Stimulated activated effector memory CD8-positive, alpha-beta T cell treated with anti-CD3 and anti-CD28 coated beads, Interleukin-12 subunit alpha, Interleukin-12 subunit beta, amount 100 ng/mL, for 72 hours (primary cell): ENCODE data around the gene ZKSCAN8.

ENCODE experiments used
- ATAC-seq: fragments of 150-1000 bp; cut with Tn5 transposase; 2 replicates; pipeline ENCODE4 v1.10.0; 2021
- DNase-seq, 2 donors: peaks; one replicate each; pipeline ENCODE4 v3.0.0; 2021 to 2022; ENCODE audit warnings: low spot score in 2 of 2
- H3K27ac Mint-ChIP-seq: one replicate; pipeline ENCODE4 v1.8.0; 2022; ENCODE audit warnings: mild to moderate bottlenecking, mixed read lengths
- H3K36me3 Mint-ChIP-seq: one replicate; pipeline ENCODE4 v1.8.0; 2022; ENCODE audit warnings: mild to moderate bottlenecking, mixed read lengths
- H3K4me1 Mint-ChIP-seq: one replicate; pipeline ENCODE4 v1.8.0; 2022; ENCODE audit warnings: mixed read lengths
- H3K4me3 Mint-ChIP-seq: one replicate; pipeline ENCODE4 v1.8.0; 2022; ENCODE audit warnings: mild to moderate bottlenecking, mixed read lengths
- H3K9me3 Mint-ChIP-seq: one replicate; pipeline ENCODE4 v1.8.0; 2022; ENCODE audit warnings: mixed read lengths

The ZKSCAN8 gene

GRCh38 chr6:28134015-28134414 is 7.7 kb upstream of the ZKSCAN8 start:
- Mint-ChIP-seq H3K9me3 (no peaks in the 10 kb centered on the region), H3K4me1 (peaks cover 61% of the 10 kb centered on the region), H3K36me3 (peaks cover 63% of the 10 kb centered on the region), H3K4me3 (no peak overlapping the region), H3K27ac (peak overlapping the region; percentile 30)
- ATAC-seq, result no peak
- DNase-seq, result no peak

- no peak for DNase-seq
- ATAC-seq, result no peak
- no peak overlapping the region for H3K4me3 Mint-ChIP-seq
- H3K4me1 Mint-ChIP-seq, result peaks cover 56% of the 10 kb centered on the region
- no peaks in the 10 kb centered on the region for H3K9me3 Mint-ChIP-seq
- H3K27ac Mint-ChIP-seq, result peak overlapping the region; percentile 30
- H3K36me3 Mint-ChIP-seq, result peaks cover 56% of the 10 kb centered on the region
These were observed 7.0 kb upstream of the ZKSCAN8 start for GRCh38 chr6:28134716-28135115.

GRCh38 chr6:28135393-28135792 is 6.3 kb upstream of the ZKSCAN8 start:
- Mint-ChIP-seq H3K4me3 (peak overlapping the region; percentile 93), H3K9me3 (no peaks in the 10 kb centered on the region), H3K27ac (peak overlapping the region; percentile 99), H3K36me3 (peaks cover 49% of the 10 kb centered on the region), H3K4me1 (peaks cover 58% of the 10 kb centered on the region)
- DNase-seq (no peak), ATAC-seq (no peak)

- Mint-ChIP-seq H3K9me3 (no peaks in the 10 kb centered on the region), H3K4me1 (peaks cover 68% of the 10 kb centered on the region), H3K27ac (peak overlapping the region; percentile 99), H3K36me3 (peaks cover 45% of the 10 kb centered on the region), H3K4me3 (peak overlapping the region; percentile 93)
- peak; percentile 69 to 91 for DNase-seq
- ATAC-seq, result peak; percentile 74
These were observed 4.8 kb upstream of the ZKSCAN8 start for GRCh38 chr6:28136585-28137504.

- DNase-seq (peak; percentile 14 to 58), ATAC-seq (peak; percentile 71)
- peak overlapping the region; percentile 93 for H3K4me3 Mint-ChIP-seq
- H3K27ac Mint-ChIP-seq, result peak overlapping the region; percentile 99
- H3K9me3 Mint-ChIP-seq, result no peaks in the 10 kb centered on the region
- peaks cover 46% of the 10 kb centered on the region for H3K36me3 Mint-ChIP-seq
- H3K4me1 Mint-ChIP-seq, result peaks cover 66% of the 10 kb centered on the region
These were observed 4.1 kb upstream of the ZKSCAN8 start for GRCh38 chr6:28137505-28137981.

GRCh38 chr6:28139860-28140543 is 1.7 kb upstream of the ZKSCAN8 start:
- DNase-seq (no peak), ATAC-seq (no peak)
- no peaks in the 10 kb centered on the region for H3K9me3 Mint-ChIP-seq
- H3K4me3 Mint-ChIP-seq, result peak overlapping the region; percentile 94
- peak overlapping the region; percentile 93 for H3K27ac Mint-ChIP-seq
- peaks cover 61% of the 10 kb centered on the region for H3K4me1 Mint-ChIP-seq
- peaks cover 37% of the 10 kb centered on the region for H3K36me3 Mint-ChIP-seq

- DNase-seq (no peak), ATAC-seq (no peak)
- Mint-ChIP-seq H3K4me3 (peak overlapping the region; percentile 94), H3K9me3 (no peaks in the 10 kb centered on the region), H3K36me3 (peaks cover 43% of the 10 kb centered on the region), H3K4me1 (peaks cover 55% of the 10 kb centered on the region), H3K27ac (peak overlapping the region; percentile 93)
These were observed 1.1 kb upstream of the ZKSCAN8 start for GRCh38 chr6:28140616-28141015.

GRCh38 chr6:28142446-28142845 is 763 bp downstream of the ZKSCAN8 start:
- peak overlapping the region; percentile 93 for H3K27ac Mint-ChIP-seq
- H3K4me1 Mint-ChIP-seq, result peaks cover 48% of the 10 kb centered on the region
- H3K4me3 Mint-ChIP-seq, result peak overlapping the region; percentile 94
- peaks cover 45% of the 10 kb centered on the region for H3K36me3 Mint-ChIP-seq
- H3K9me3 Mint-ChIP-seq, result no peaks in the 10 kb centered on the region
- ATAC-seq (no peak), DNase-seq (no peak)

- DNase-seq, result no peak
- H3K27ac Mint-ChIP-seq, result no peak overlapping the region
- no peak overlapping the region for H3K4me3 Mint-ChIP-seq
- H3K4me1 Mint-ChIP-seq, result peaks cover 45% of the 10 kb centered on the region
- peaks cover 69% of the 10 kb centered on the region for H3K36me3 Mint-ChIP-seq
- H3K9me3 Mint-ChIP-seq, result no peaks in the 10 kb centered on the region
- ATAC-seq, result no peak
These were observed 3.5 kb downstream of the ZKSCAN8 start for GRCh38 chr6:28145231-28145630.

- DNase-seq, result no peak
- ATAC-seq, result no peak
- H3K27ac Mint-ChIP-seq, result no peak overlapping the region
- H3K36me3 Mint-ChIP-seq, result peaks cover 100% of the 10 kb centered on the region
- no peaks in the 10 kb centered on the region for H3K9me3 Mint-ChIP-seq
- H3K4me3 Mint-ChIP-seq, result no peak overlapping the region
- peaks cover 9% of the 10 kb centered on the region for H3K4me1 Mint-ChIP-seq
These were observed 10.8 kb downstream of the ZKSCAN8 start for GRCh38 chr6:28152531-28152930.

- H3K27ac Mint-ChIP-seq, result no peak overlapping the region
- peaks cover 100% of the 10 kb centered on the region for H3K36me3 Mint-ChIP-seq
- H3K4me3 Mint-ChIP-seq, result no peak overlapping the region
- H3K9me3 Mint-ChIP-seq, result no peaks in the 10 kb centered on the region
- peaks cover 2% of the 10 kb centered on the region for H3K4me1 Mint-ChIP-seq
- no peak for ATAC-seq
- DNase-seq, result no peak
These were observed 11.9 kb downstream of the ZKSCAN8 start for GRCh38 chr6:28153546-28153945.

- H3K9me3 Mint-ChIP-seq, result peaks cover 3% of the 10 kb centered on the region
- no peak overlapping the region for H3K27ac Mint-ChIP-seq
- H3K4me1 Mint-ChIP-seq, result no peaks in the 10 kb centered on the region
- DNase-seq, result no peak
- H3K4me3 Mint-ChIP-seq, result no peak overlapping the region
- H3K36me3 Mint-ChIP-seq, result peaks cover 97% of the 10 kb centered on the region
- no peak for ATAC-seq
These were observed 12.7 kb downstream of the ZKSCAN8 start for GRCh38 chr6:28154357-28154756.

- no peak overlapping the region for H3K4me3 Mint-ChIP-seq
- ATAC-seq (no peak), DNase-seq (no peak)
- no peaks in the 10 kb centered on the region for H3K4me1 Mint-ChIP-seq
- peaks cover 58% of the 10 kb centered on the region for H3K36me3 Mint-ChIP-seq
- H3K27ac Mint-ChIP-seq, result no peak overlapping the region
- peaks cover 6% of the 10 kb centered on the region for H3K9me3 Mint-ChIP-seq
These were observed 16.6 kb downstream of the ZKSCAN8 start for GRCh38 chr6:28158318-28158717.

GRCh38 chr6:28159029-28159607 is 17.4 kb downstream of the ZKSCAN8 start:
- DNase-seq (no peak), ATAC-seq (no peak)
- H3K4me3 Mint-ChIP-seq, result no peak overlapping the region
- no peak overlapping the region for H3K27ac Mint-ChIP-seq
- H3K9me3 Mint-ChIP-seq, result peaks cover 6% of the 10 kb centered on the region
- peaks cover 50% of the 10 kb centered on the region for H3K36me3 Mint-ChIP-seq
- no peaks in the 10 kb centered on the region for H3K4me1 Mint-ChIP-seq

- no peak overlapping the region for H3K4me3 Mint-ChIP-seq
- peaks cover 6% of the 10 kb centered on the region for H3K9me3 Mint-ChIP-seq
- ATAC-seq (no peak), DNase-seq (no peak)
- H3K27ac Mint-ChIP-seq, result no peak overlapping the region
- no peaks in the 10 kb centered on the region for H3K4me1 Mint-ChIP-seq
- peaks cover 38% of the 10 kb centered on the region for H3K36me3 Mint-ChIP-seq
These were observed 18.6 kb downstream of the ZKSCAN8 start for GRCh38 chr6:28160233-28160632.
